ENCODE results near the gene OVCA2.
A peak's percentile ranks its signal among the peaks of the same experiment; 100 is the strongest.

Gene OVCA2

DNA sequence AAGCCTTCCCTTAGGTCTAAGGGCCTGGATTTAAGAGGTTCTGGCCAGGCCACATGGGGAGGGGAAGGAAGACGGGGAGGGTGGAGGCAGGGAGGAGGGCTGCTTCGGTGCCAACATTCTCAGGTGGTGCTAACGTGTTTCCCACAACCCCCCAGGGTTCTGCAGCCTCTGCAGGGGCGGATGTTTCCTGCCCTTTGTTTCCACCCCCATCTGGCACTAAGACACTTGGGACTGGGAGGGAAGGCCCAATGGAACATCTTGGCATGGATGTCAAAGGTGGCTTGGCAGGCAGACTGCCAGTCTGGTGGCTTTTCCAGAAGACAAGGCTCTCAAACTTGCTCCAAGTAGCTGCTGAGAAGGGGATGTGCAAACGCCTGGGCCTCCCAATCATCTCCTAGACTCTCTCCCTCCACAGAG is 25.8 kb downstream of the OVCA2 start:
- DNase-seq, result peak; percentile 71

DNA sequence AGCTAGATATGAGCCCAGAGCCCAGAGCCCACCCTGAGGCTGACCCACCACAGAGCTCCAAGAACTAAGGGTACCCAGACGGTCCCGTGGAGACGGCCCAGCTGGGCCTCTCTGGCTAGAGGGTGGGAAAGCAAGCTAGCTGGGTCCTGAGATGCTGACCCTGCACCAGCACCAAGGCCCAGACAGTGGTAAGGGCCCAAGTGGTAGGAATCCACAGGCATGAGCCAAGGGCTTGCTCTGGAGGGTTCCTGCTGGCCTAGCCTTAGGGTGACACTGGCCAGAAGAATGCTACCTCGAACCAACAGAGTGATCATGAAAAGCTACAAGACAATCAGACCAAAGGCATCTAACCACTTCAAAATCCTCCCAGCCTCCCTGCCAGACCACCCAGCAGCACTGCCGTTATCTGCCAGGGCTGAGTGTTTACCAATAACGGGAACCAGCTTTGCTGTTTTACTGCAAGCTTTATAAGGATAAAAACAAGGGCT is 26.3 kb downstream of the OVCA2 start:
- peak; percentile 94 for DNase-seq

DNA sequence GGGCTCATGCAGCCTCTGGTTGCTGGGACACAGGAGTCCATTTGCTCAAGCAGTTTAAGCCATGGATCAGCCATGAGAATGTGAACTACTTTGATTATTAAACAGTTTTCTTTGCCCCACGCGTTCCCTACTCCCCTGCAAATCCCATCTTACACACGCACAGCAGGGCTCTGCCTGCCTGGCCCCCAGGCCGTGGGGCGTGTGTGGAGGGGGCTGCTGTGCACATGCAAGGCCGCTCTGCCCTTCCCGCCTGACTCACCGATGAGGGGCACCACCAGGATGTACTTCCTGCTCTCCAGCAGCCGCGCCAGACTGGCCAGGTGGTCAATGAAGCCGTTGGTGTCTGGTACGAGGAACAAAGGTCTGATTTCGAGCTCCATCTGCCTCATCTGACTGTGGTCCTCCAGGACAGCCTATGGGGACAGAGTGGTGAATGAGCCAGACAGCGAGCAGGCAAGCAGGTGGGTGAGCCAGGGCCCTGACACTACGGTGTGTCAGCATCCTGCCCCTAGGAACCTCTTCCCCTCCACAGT is 26.8 kb downstream of the OVCA2 start:
- peak; percentile 82 for DNase-seq

DNA sequence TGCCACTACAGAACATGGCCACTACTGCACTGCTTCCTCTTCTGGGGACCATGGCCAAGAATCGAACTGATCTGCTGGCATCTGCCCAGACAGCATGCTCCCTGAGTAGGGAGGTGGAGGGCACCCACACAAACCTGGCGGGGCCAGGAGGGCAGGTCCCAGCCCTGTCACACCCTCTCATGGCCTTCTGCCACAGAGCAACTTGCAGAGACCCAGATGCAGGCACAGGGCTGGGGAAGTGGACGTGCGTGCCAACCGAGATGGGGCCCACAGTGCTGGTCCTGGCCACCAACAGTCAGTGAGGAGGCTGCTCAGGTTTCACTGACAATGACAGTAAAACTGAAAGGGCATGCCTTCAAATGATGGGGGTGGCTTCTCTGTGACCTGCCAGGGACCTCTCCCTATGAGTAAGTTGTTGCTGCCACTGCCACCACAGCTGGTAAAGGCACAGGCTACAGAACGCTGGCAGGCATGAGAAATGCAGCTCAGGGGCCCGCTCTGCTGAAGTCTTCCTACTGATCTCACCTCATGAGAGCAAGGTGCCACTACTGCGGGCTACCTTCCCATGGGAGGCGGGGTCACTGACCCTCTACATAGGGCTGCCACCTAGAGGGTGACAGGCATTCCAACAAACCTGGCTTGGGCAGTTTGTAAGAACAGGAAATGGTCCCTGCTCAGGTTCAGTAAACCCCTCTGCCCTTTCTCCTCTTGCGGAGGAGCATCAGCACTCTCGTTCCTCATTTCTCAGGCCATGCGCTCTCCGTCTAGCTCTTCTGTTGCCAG is 28.6 kb downstream of the OVCA2 start:
- no peak for DNase-seq

DNA sequence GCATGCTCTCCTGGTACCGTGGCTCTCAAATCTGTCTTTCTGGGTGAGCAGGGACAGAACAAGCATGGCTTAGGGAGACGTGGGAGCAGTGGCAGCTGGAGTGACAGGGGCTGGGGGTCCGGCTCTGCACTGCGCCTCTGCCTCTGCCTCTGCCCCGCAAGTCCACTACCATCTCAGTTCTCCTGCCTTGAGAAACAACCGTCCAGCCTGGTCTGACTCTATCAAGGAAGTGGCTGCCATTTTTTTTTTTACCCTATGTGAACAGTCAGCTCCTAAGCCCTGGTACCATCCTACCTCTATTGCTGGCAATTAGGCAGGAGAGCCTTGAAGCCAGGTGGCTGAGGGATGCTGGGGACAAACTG is 29.2 kb downstream of the OVCA2 start:
- no peak for DNase-seq

DNA sequence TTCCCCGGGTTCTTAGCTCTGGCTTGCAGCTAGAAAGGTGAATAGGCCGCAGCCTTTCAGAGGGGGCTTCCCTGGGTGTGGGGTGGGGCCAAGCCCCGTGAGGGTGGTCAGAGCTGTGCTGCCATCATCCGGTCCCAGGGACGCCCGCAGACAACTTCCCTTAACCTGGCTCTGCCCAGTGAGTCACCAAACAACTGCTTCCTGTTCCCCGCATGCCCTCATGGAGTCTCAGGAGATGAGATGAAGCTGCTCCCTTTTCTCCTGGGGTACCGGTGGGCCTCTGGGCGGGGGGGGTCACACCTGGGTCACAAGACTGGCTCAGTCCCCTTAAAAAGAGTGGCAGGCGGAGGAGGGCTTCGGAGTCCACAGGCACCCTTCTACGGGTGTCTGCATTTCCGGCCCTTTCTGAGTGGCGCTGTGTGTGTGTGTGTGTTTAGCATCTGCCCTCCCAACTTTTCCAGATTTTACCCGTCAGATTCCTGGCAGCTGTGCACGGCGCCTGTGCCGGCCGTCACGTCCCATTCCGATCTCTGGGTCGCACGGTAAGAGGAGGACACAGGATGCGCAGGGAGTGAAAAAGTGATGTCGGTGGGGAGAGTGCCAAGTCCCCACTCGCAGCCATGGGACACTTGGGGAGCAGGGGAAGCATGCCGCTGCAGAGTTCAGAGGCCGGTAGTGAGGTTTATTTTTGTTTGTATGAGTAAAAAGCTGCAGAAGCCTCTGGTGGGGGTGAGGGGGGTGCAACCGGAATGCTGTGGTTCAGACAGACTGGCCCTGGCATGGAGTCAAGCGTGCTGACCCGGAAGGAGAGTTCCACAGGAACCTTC is 29.8 kb downstream of the OVCA2 start:
- DNase-seq, result peak; percentile 91

DNA sequence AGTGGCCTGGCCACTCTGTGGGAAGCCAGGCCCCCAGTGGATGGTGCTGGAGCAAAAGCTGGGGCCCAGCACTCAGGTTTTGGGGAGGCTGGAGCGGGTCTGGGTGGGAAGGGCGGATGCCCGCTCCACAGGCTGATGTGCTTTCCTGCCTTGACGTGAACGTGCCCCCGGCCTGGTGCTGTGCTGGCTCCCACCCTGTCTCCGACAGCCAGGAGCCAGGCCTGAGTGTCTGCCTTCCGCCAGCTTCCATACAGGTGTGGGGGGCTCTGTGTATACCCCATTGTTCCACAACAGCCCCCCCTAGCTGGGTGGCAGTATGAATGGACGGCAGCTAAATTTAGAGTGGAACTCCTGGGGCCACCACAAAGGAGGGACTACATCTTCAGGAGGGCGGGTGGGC is 33.1 kb downstream of the OVCA2 start:
- DNase-seq, result no peak

DNA sequence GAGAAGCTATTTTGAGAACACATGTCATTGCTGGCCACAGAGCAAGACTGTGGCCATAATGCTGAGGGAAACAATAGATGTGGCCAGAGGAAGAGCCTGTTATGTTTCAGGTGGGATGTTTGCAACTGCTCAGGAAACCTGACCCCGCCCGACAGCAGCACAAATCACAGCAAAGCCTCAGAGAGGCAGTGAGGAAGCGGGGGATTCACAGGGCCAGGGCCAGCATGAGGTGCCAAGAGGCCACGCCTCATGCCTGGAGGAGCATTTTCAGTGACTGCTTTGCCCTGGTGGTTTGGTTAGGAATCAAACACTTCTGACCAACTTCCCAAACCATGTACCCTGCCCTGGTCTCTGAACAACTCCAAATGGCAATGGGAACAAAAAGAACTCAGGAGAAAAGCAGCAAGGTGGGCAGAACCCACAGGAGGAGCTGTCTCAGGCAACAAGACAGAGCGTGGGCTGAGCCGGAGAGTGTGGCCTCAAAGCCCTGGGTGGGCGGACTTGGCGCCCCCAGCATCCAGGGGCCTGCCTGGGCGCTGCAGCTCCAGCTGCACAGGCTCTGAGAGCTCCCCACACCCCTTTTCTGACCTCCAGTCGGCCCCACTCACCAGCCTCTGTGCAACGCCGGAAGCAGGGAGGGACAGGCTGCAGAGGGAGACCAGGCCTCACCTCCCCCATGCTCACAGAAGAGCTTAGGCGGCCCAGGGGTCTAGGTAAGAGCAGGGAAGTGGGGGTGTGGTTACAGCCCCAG is 33.7 kb downstream of the OVCA2 start:
- DNase-seq, result no peak

DNA sequence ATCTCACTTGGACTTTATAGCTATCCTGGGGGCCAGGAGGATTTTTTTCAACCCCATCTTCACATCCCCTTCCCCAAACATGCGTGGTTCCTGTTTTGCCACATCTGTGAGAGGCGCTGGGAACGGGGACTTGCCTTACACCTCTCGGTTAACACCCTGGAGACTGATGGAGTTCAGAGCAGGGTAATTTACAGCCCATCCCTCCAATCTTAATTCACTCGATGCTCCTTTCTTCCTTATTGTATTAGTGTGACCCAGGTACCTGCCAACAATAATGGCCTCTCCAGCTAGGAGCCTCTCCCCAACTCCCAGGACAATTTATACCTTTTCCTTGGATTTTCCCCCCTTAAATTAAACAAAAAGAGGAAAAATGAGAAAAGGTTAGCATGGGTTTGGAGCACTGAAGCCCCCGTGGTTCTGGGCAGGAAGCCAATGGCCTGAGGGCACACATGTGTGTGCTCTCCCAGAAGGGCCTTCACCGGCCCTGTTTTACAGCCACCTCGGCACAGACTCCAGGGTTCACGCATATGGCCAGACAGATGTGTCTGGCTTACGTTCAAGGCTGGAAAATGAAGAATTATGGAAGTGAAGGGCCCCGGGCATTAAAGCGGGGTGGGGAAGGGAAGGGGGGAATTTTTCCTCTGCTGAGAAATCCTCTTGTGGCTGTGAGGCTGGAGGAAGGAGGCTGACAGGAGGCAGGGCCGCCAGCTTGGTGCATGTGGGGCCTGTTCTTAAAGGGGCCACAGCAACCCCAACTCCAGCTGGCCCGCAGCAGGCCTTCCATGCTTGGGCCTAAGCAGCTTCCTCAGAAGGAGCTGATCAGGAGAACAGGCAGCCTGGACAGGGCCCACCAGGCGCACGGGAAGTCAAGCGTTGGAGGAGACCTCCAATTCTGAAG is 34.5 kb downstream of the OVCA2 start:
- peak; percentile 68 for DNase-seq

DNA sequence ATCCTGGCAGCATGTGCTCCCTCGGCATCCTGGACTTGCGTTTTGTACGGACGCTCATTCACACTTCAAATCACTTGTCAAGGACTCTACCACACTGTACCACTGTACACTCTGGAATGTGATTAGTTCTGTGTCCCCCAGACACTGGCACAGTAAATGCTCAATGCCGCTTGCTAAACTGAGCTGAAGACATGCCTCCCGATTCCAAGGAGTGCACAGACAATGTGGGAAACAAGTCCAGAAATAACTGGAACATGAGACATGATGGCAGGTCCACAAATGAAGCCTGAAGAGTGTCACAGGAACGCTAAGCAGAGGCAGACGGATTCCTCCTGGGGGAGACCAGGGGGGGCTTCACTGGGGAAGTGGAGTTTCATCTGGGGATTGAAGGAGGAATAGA is 35.2 kb downstream of the OVCA2 start:
- DNase-seq, result no peak

DNA sequence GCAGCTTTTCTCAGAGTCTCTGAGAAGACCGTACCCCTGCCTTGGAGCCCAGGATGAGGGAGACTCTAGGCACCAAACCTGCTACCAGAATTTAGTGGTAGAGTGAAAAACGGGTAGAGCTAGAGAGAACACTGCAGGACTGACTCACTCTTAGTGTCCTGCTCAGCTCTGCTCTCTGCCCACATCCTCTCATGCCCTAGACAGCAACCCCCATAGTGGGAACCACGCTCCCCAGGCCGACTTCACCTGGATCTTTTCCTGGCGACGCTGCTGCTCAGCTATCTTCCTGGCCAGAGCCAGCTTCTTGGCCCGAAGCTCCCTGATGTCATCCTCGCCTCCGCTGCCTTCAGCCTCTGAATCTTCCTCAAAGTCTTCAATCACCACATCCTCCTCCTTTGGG is 39.7 kb downstream of the OVCA2 start:
- DNase-seq, result peak; percentile 88

DNA sequence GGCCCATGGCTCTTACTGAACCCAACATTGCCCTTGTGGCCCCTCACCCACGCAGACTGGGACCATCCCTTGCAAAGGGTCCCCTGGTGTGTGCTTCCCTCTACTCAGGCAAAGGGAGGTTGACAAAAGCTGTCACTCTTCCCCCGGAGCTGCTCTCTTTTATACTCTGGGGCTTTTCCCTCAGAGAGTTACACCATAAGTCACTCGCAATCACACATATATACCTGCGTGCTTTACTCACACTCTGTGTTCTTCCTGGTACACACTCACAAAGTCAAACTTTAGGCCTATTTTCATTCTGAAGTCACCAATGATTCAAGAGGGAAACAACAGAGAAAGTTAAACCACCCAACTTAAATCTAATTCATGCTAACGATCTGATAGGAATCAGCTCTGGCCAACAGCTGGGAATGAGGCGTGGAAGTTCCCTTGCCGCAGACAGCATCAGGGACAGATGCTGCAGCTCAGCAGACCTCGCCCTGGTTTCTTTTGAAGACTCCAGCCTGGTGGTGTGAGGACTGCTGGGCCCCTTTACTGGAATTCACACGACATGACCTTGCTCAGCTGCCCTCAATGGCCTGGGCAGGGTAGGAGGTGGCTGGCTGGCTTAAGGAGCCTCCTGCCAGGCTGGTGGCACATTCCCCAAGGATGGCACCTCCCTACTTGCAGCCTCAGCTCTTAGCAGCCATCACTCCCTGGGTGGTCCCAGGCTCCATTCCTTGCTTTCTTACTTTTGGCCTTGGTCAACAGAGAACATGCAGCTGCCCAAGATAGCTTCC is 40.4 kb downstream of the OVCA2 start:
- no peak for DNase-seq

DNA sequence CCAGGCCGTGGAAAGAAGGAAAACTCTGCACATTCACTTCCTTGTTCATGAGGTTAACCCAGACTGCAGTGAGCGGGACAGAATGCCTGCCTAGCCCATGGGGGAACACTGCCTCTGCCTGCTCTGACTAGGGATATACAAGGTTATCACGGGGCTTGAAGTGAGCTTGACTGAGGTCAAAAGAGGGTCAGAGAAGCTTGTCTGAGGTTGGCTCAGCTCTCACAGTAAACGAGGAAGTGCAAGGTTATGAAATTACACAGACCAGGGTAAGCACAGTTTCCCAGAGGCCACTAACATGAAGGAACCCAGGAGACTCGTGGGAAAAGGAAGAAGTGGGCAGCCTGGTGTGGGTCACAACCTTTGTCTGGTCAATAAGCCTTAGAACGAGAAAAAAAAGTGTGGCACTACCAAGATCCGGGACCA is 41.8 kb downstream of the OVCA2 start:
- DNase-seq, result no peak

DNA sequence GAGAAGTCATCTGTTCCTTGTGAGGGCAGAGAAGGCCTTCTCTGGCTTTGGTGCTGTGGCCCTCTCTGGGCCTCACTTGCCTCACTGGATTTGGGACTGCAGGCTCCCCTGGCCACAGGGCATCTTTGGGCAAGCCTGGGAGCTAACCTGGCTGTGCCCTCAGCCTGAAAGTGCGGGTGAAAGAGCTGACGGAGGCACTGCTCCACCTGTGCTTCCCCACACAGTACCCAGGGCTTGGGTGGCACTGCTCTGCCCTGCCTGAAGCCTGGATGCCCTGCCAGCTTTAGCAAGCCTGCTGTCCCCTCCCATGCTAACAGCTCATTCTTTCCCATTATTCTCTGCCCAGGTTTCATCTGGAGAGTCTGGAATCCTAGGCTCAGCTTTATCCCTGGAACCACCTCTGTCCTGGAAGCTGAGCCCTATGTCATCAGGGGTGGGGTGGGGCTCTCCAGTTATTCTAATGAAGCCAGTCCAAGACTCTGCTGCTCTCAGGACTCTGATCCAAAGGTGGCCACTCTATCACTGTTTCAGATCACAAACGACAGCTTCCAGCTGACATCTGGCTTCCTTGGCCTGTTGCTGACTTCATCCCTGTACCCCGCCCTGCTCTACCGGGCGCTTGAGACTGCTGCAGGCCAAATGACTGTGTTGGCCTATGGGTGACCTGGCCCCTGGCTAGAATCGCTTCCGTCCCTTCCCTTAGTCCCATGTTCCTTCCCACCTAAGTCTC is 42.4 kb downstream of the OVCA2 start:
- peak; percentile 87 for DNase-seq

DNA sequence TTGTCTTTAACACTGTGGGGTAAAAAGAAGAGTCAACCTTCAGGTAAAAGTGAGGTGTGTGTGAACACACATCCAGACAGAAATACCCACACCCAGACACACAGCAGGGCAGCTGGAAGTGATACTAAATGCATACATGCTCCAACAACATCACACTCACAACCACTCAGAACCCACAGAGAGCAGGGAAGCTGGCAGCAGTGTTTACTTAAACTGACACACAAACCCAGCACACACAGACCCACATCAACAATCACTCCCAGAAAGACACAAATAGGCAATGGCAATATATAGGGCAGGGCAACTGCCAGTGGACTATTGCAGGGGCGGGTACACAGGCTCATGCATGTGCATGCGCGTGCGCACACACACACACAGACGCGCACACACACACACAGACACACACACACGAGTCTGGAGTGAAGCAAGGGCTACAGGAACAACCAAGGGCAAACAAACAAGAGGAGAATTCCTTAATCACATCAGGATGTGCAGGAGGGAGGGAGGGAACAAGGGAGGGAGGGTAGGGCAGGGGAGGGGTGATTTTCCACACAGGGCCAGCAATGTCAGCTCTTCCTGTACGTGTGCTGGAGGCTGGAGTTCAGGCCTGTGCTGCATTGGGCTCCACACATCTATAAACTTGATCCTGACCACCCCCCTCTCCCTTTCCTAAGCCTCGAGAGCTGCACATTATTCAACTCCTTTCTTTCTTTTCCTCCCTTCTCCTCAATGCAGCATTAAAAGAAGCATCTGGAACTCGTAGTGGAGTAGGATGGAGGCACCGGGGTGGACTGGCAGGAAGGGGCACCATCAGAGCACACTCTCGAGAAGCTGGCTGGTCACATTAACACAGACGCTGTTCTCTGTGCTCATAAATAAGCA is 43.2 kb downstream of the OVCA2 start:
- peak; percentile 79 for DNase-seq

DNA sequence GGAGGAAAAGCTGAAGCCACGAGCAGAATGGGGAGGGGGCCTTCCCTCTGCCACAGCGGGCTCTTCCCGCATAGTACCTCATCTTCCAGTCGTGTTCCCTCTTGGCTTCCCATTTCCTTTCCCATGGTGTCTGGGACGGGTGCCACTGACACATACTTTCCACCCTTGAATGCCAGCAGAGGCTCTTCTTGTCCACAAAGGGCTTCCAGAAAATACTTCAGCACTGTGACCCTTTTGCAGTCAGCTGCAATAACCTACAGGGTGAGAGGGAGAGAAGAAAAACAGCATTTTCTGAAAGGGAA is 43.8 kb downstream of the OVCA2 start:
- DNase-seq, result peak; percentile 67

DNA sequence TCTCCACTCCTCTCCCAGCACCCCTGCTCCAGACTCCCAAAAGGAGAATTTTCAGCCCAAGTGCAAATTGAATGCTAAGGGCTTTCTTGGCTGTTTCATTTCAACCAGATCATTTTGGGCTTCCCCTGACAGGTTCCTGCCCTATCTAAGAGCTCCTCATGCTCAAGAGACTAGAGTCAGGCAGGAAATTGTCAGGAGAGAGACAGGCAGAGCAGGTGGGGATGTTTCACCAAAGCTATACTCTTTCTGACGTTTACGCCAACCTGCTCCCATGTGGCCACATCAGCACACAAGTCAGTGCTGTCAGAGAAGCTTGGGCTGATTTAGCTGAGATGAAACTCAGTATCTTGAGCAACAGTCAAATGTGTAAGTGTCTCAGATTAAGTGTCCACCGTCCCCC is 44.5 kb downstream of the OVCA2 start:
- DNase-seq, result no peak

DNA sequence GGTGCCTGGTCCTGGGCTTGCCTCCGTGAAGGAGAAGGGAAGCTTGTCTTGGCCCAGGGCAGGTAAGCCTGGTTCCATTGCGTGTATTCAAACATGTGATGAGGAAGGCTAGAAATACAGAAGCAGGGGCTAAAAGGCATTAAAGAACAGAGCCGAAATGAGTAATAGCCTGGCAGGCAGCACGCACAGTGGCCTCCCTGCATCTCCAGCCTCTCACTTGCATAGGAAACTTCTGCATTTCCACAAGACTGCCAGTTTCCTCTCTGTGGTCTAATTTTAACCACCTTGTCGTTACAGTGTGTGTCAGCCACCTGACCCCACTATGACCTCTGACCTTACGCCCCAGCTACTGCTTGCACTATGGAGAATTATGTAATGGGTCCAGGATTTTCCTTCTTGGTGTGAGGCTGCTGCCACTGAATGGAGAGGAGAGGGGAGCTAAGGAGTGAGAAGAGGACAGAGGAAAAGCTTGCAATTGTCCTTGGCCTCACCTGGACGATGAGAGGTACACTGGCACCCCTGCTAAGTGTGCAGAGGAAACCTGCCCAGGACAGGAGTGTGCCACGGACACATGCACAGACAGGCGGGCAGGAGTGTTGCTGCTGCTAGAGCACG is 45.9 kb downstream of the OVCA2 start:
- DNase-seq, result no peak

DNA sequence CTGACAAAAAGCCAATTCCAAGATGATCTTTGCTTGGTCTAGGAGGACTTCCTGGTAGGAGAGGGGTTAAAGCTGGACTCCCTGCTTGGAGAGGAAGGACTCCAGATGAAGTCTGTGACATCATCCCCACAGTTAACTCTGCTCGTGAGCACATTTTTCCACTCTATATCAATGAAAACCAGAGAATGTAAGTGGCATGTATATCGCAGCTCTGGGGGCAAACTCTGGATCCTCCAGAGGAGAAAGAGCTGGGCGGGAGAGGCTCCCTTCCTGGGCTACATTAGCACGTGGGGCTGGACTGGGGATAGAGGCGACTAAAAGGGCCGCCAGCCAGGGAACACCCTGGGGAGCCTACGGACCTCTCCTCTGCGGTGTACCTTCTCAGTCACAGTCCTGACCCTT is 47.2 kb downstream of the OVCA2 start:
- peak; percentile 64 for DNase-seq
